ENCODE results near the gene ATP5MC3. TPM values are rescaled to one million over a fixed set of nuclear protein-coding genes. Genes with fewer than 3 reads are reported as not detected.

The ATP5MC3 gene
- total RNA-seq, 1 donor from 2014 or later = 112 TPM

Other genes with a start within 250 kb of the ATP5MC3 start
- 6.6 and 7.2 TPM in 2 replicates for gene CHN1, start 176.3 kb downstream of the ATP5MC3 start, total RNA-seq
- 48.8 and 77.8 TPM in 2 replicates for gene ATF2, start 13.5 kb downstream of the ATP5MC3 start, total RNA-seq